Measurements from ENCODE around the gene ATP1B3. TPM values are rescaled to one million over a fixed set of nuclear protein-coding genes. Genes with fewer than 3 reads are reported as not detected.

The ATP1B3 gene
- total and polyA plus RNA-seq, 2 experiments from 2014 or later, result 123 to 316 TPM

- H2AFZ ChIP-seq, result no peak overlapping the region
- H3K27me3 ChIP-seq, result no peaks in the 10 kb centered on the region
- no peaks in the 10 kb centered on the region for H4K20me1 ChIP-seq (ENCODE audit: insufficient read depth, poor library complexity, severe bottlenecking)
- no peak for DNase-seq (ENCODE audit: low spot score)
- H3K9me2 ChIP-seq (replicated peaks; ENCODE audit: insufficient read depth), result no peaks in the 10 kb centered on the region
- peaks cover 17% of the 10 kb centered on the region for H3K4me1 ChIP-seq (ENCODE audit: insufficient read depth)
- H3K4me3 ChIP-seq, result no peak overlapping the region
- WGBS (ENCODE audit: low lambda C conversion rate, missing lambda C conversion rate), result 44% methylated on average over 8 of the region's 8 CpGs
- TF ChIP-seq EZH2phosphoT487 (IDR thresholded peaks at IDR 0.05; ENCODE audit: low read depth, severe bottlenecking, unreplicated experiment), result no peak
- TF ChIP-seq CTCF (IDR thresholded peaks at IDR 0.05; ENCODE audit: poor library complexity), result no peak
- TF ChIP-seq EZH2 (IDR thresholded peaks at IDR 0.05; ENCODE audit: borderline replicate concordance), result no peak
- no peaks in the 10 kb centered on the region for H3K79me2 ChIP-seq
- H3K36me3 ChIP-seq (replicated peaks; ENCODE audit: insufficient read depth, low read depth), result no peaks in the 10 kb centered on the region
- no peaks in the 10 kb centered on the region for H3K9me3 ChIP-seq (ENCODE audit: low read depth)
- peak overlapping the region; percentile 78 for H3K27ac ChIP-seq
- no peak overlapping the region for H3K4me2 ChIP-seq
Observed at GRCh38 chr3:141941093-141941492, 64.7 kb downstream of the ATP1B3 start.

- Histone ChIP-seq H4K20me1 (ENCODE audit: insufficient read depth, poor library complexity, severe bottlenecking) (no peaks in the 10 kb centered on the region), H3K36me3 (replicated peaks; ENCODE audit: insufficient read depth, low read depth) (no peaks in the 10 kb centered on the region), H3K4me1 (ENCODE audit: insufficient read depth) (peaks cover 17% of the 10 kb centered on the region), H3K27me3 (no peaks in the 10 kb centered on the region), H3K4me3 (no peak overlapping the region), H3K4me2 (no peak overlapping the region), H3K79me2 (no peaks in the 10 kb centered on the region), H3K9me2 (replicated peaks; ENCODE audit: insufficient read depth) (no peaks in the 10 kb centered on the region), H2AFZ (no peak overlapping the region), H3K27ac (peak overlapping the region; percentile 78), H3K9me3 (ENCODE audit: low read depth) (no peaks in the 10 kb centered on the region)
- DNase-seq (ENCODE audit: low spot score), result peak; percentile 35
- no peak for TF ChIP-seq EZH2phosphoT487 (IDR thresholded peaks at IDR 0.05; ENCODE audit: low read depth, severe bottlenecking, unreplicated experiment)
- TF ChIP-seq EZH2 (IDR thresholded peaks at IDR 0.05; ENCODE audit: borderline replicate concordance), result no peak
- no peak for TF ChIP-seq CTCF (IDR thresholded peaks at IDR 0.05; ENCODE audit: poor library complexity)
- WGBS (ENCODE audit: low lambda C conversion rate, missing lambda C conversion rate), result 86% methylated on average over 8 of the region's 8 CpGs
Observed at GRCh38 chr3:141942006-141942405, 65.6 kb downstream of the ATP1B3 start.

- Histone ChIP-seq H3K4me3 (no peak overlapping the region), H3K4me2 (no peak overlapping the region), H3K4me1 (ENCODE audit: insufficient read depth) (peaks cover 2% of the 10 kb centered on the region), H3K9me2 (replicated peaks; ENCODE audit: insufficient read depth) (no peaks in the 10 kb centered on the region), H2AFZ (no peak overlapping the region), H3K27me3 (no peaks in the 10 kb centered on the region), H3K36me3 (replicated peaks; ENCODE audit: insufficient read depth, low read depth) (no peaks in the 10 kb centered on the region), H4K20me1 (ENCODE audit: insufficient read depth, poor library complexity, severe bottlenecking) (no peaks in the 10 kb centered on the region), H3K27ac (no peak overlapping the region), H3K9me3 (ENCODE audit: low read depth) (no peaks in the 10 kb centered on the region), H3K79me2 (no peaks in the 10 kb centered on the region)
- no peak for TF ChIP-seq EZH2phosphoT487 (IDR thresholded peaks at IDR 0.05; ENCODE audit: low read depth, severe bottlenecking, unreplicated experiment)
- TF ChIP-seq EZH2 (IDR thresholded peaks at IDR 0.05; ENCODE audit: borderline replicate concordance), result no peak
- TF ChIP-seq CTCF (IDR thresholded peaks at IDR 0.05; ENCODE audit: poor library complexity), result no peak
- DNase-seq (ENCODE audit: low spot score), result no peak
- WGBS (ENCODE audit: low lambda C conversion rate, missing lambda C conversion rate), result 91% methylated on average over 16 of the region's 16 CpGs
Observed at GRCh38 chr3:141945726-141946485, 69.5 kb downstream of the ATP1B3 start.

All from hepatocyte (in vitro differentiated cells).